Gastrocnemius medialis (tissue), 4 donors: Measurements from ENCODE around the gene APLNR. TPM values are rescaled to one million over a fixed set of nuclear protein-coding genes. Genes with fewer than 3 reads are reported as not detected.

ENCODE experiments used
- ATAC-seq, 2 donors: fragments of 150-250 bp; one replicate each; pipeline ENCODE4 v1.9.1; 2016
- DNase-seq, 2 donors: peaks; one replicate each; pipeline ENCODE4 v3.0.0-alpha.2; 2019
- H3K27ac ChIP-seq, 4 donors: fragments of 200-600 bp; sonication (generic); 1 replicate in 1 of 4; 2 replicates in 3 of 4; pipeline ENCODE4 v1.5.1; 2016 to 2018; ENCODE audit warnings: mild to moderate bottlenecking in 2 of 4, moderate library complexity in 1 of 4
- H3K27me3 ChIP-seq, 3 donors: fragments of 200-600 bp; sonication (generic) in 2 of 3; 1 replicate in 1 of 3; 2 replicates in 2 of 3; pipeline versions ENCODE4 v1.5.1 to v1.6.0; 2016 to 2019; ENCODE audit warnings: mild to moderate bottlenecking in 1 of 3, moderate library complexity in 1 of 3
- H3K36me3 ChIP-seq, 2 donors: fragments of 200-600 bp; sonication (generic) in 1 of 2; one replicate each; pipeline ENCODE4 v1.5.1; 2017 to 2018
- H3K4me1 ChIP-seq, 2 donors: fragments of 200-600 bp; sonication (generic) in 1 of 2; one replicate each; pipeline ENCODE4 v1.5.1; 2016 to 2017; ENCODE audit warnings: mild to moderate bottlenecking in 2 of 2
- H3K4me3 ChIP-seq, 4 donors: fragments of 200-600 bp; sonication (generic) in 3 of 4; 1 replicate in 1 of 4; 2 replicates in 3 of 4; pipeline ENCODE4 v1.5.1; 2016 to 2019; ENCODE audit warnings: mild to moderate bottlenecking in 2 of 4
- H3K9me3 ChIP-seq, 3 donors: fragments of 200-600 bp; sonication (generic) in 2 of 3; 1 replicate in 1 of 3; 2 replicates in 2 of 3; pipeline ENCODE4 v1.5.1; 2016 to 2019
- POLR2A ChIP-seq, 2 donors: fragments of 450-650 bp; IDR thresholded peaks; one replicate each; pipeline ENCODE4 v1.6.1; 2017; ENCODE audit warnings: antibody characterized with exemption in 2 of 2, mild to moderate bottlenecking in 2 of 2, moderate library complexity in 2 of 2
- in situ Hi-C, 4 donors: fragments of 200-750 bp; cut with MboI; loops; one replicate each; pipeline versions ENCODE4 v1.15.0 to v1.8.0; 2017; ENCODE audit warnings: low sequenced_read_pairs in 4 of 4
- intact Hi-C: fragments of 100-400 bp; cut with DNase I; formaldehyde crosslinking; loops from one replicate; pipeline ENCODE4 v1.15.1; 2023; ENCODE audit warnings: low total_unique reads
- total RNA-seq, 4 donors: library from RNA; depleted of rRNA; stranded (reverse); fragments of >200 nt; gene quantifications; one replicate each; pipeline versions ENCODE4 v1.1.0 to v1.2.3, GENCODE V29; 2016
- TF ChIP-seq, protein P1 (sequence below), 5 experiments: fragments of 450-650 bp in 3 of 5; fragments of 200-600 bp in 2 of 5; sonication (generic) in 2 of 5; IDR thresholded peaks in 4 of 5; conservative IDR thresholded peaks in 1 of 5; 1 replicate in 4 of 5; 2 replicates in 1 of 5; pipeline ENCODE4 v1.5.1; 2016 to 2019; ENCODE audit warnings: antibody characterized with exemption in 5 of 5, mild to moderate bottlenecking in 3 of 5, moderate library complexity in 3 of 5

APLNR gene
- total RNA-seq, 4 donors from 2014 or later = 0.32 to 3.7 (median 0.64) TPM

- Histone ChIP-seq H3K27me3 (no peaks in the 10 kb centered on the region), H3K27ac (peak overlapping the region in 3 of 4 donors; percentile 38 to 52 (median 41)), H3K9me3 (no peaks in the 10 kb centered on the region), H3K36me3 (no peaks in the 10 kb centered on the region), H3K4me1 (peaks cover 0 to 28% of the 10 kb centered on the region in 2 donors), H3K4me3 (no peak overlapping the region)
- ATAC-seq (peak in 1 of 2 donors; percentile 25), DNase-seq (peak in 1 of 2 donors; percentile 31)
- in situ Hi-C loops (loop anchor here (5.0 to 25.0 kb wide), 5 partner anchors 88 to 412 kb away; partner anchors contain the start of genes P2RX3 (in 1 of the 4) and SSRP1 (in 1 of the 4)), intact Hi-C loops (loop anchor here (2.0 to 5.0 kb wide), 4 partner anchors 27 to 1307 kb away; no protein-coding TSS in a partner anchor)
- TF ChIP-seq, protein P1, sequence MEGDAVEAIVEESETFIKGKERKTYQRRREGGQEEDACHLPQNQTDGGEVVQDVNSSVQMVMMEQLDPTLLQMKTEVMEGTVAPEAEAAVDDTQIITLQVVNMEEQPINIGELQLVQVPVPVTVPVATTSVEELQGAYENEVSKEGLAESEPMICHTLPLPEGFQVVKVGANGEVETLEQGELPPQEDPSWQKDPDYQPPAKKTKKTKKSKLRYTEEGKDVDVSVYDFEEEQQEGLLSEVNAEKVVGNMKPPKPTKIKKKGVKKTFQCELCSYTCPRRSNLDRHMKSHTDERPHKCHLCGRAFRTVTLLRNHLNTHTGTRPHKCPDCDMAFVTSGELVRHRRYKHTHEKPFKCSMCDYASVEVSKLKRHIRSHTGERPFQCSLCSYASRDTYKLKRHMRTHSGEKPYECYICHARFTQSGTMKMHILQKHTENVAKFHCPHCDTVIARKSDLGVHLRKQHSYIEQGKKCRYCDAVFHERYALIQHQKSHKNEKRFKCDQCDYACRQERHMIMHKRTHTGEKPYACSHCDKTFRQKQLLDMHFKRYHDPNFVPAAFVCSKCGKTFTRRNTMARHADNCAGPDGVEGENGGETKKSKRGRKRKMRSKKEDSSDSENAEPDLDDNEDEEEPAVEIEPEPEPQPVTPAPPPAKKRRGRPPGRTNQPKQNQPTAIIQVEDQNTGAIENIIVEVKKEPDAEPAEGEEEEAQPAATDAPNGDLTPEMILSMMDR (IDR thresholded peaks at IDR 0.05 in 4 of 5, conservative IDR thresholded peaks at IDR 0.05 in 1 of 5) = peak; percentile 73 to 86 (median 76)
- TF ChIP-seq POLR2A (IDR thresholded peaks at IDR 0.05) = no peak
Measured at GRCh38 chr11:57249384-57250319, 12.6 kb upstream of the APLNR start.

GRCh38 chr11:57248780-57249383 lies 11.8 kb upstream of the APLNR start:
- peak in 1 of 2 donors; percentile 37 for DNase-seq
- intact Hi-C loops (loop anchor here (2.0 kb wide), 2 partner anchors 118 to 132 kb away; no protein-coding TSS in a partner anchor), in situ Hi-C loops (loop anchor here in 2 of 4 donors (5.0 to 25.0 kb wide), 3 partner anchors 88 to 404 kb away; partner anchors contain the start of genes P2RX3 (in 1 of the 2) and SSRP1 (in 1 of the 2))
- TF ChIP-seq, protein P1 (IDR thresholded peaks at IDR 0.05 in 4 of 5, conservative IDR thresholded peaks at IDR 0.05 in 1 of 5) = peak; percentile 26 to 53 (median 45)
- no peak for TF ChIP-seq POLR2A (IDR thresholded peaks at IDR 0.05)
- Histone ChIP-seq H3K9me3 (no peaks in the 10 kb centered on the region), H3K27ac (peak overlapping the region in 3 of 4 donors; percentile 38 to 52 (median 41)), H3K4me3 (no peak overlapping the region), H3K4me1 (peaks cover 0 to 28% of the 10 kb centered on the region in 2 donors), H3K36me3 (no peaks in the 10 kb centered on the region), H3K27me3 (no peaks in the 10 kb centered on the region)
- peak; percentile 40 to 59 for ATAC-seq

GRCh38 chr11:57244911-57245310 lies 7.9 kb upstream of the APLNR start:
- H3K4me3 ChIP-seq = no peak overlapping the region
- no peaks in the 10 kb centered on the region for H3K27me3 ChIP-seq
- in situ Hi-C loops = loop anchor here in 3 of 4 donors (5.0 to 25.0 kb wide), 4 partner anchors 92 to 400 kb away; partner anchors contain the start of genes P2RX3 (in 1 of the 3) and SSRP1 (in 1 of the 3)
- peaks cover 0 to 5% of the 10 kb centered on the region in 2 donors for H3K4me1 ChIP-seq
- no peaks in the 10 kb centered on the region for H3K36me3 ChIP-seq
- TF ChIP-seq, protein P1 (IDR thresholded peaks at IDR 0.05 in 4 of 5, conservative IDR thresholded peaks at IDR 0.05 in 1 of 5) = no peak
- no peak for TF ChIP-seq POLR2A (IDR thresholded peaks at IDR 0.05)
- H3K27ac ChIP-seq = peak overlapping the region in 1 of 4 donors; percentile 29
- intact Hi-C loops = no loop called here
- DNase-seq (no peak), ATAC-seq (no peak)
- no peaks in the 10 kb centered on the region for H3K9me3 ChIP-seq

DNA sequence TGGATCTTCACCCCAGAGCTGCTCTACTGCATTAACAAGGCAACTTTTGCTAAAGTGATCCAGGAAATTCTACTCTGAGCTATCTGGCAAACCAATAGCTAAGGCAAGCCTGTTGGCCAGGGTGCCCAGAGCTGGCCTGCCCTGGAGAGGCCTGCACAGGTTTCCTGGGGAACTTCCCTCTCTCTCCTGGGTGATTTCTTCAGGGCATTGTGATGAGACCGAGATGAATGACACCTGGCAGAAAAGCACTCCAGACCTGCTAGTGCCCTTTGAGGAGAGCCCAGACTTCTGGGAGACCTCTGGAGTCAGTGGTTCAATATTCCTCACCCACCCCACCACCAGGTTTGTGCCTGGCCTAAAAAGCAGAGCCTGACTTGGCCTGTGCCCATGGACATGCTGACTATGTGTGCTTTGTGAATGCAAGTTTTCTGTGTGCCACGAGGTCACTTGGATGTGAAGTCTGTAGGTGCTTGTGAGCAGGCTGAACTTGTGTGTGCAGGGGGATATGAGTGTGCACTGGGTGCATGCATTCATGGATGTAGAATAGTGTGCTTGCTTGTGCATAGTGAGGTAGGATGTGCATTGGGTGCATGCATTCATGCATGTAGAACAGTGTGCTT lies 4.4 kb upstream of the APLNR start:
- DNase-seq (no peak), ATAC-seq (no peak)
- H3K4me1 ChIP-seq = no peaks in the 10 kb centered on the region
- no peaks in the 10 kb centered on the region for H3K9me3 ChIP-seq
- no peak overlapping the region for H3K27ac ChIP-seq
- H3K4me3 ChIP-seq = no peak overlapping the region
- in situ Hi-C loops (loop anchor here in 2 of 4 donors (5.0 to 25.0 kb wide), 3 partner anchors 96 to 397 kb away; partner anchors contain the start of genes P2RX3 (in 1 of the 2) and SSRP1 (in 1 of the 2)), intact Hi-C loops (no loop called here)
- H3K36me3 ChIP-seq = no peaks in the 10 kb centered on the region
- no peak for TF ChIP-seq POLR2A (IDR thresholded peaks at IDR 0.05)
- TF ChIP-seq, protein P1 (IDR thresholded peaks at IDR 0.05 in 4 of 5, conservative IDR thresholded peaks at IDR 0.05 in 1 of 5) = no peak
- H3K27me3 ChIP-seq = no peaks in the 10 kb centered on the region
